HCEC 1CT (cell line): Measurements from ENCODE around the gene SHB.

Experiments
- DNase-seq: peaks from one replicate; pipeline ENCODE4 v3.0.0-alpha.2; 2017

The SHB gene

GRCh38 chr9:38003946-38004808 is 64.8 kb downstream of the SHB start:
- no peak for DNase-seq

- DNase-seq = no peak
These were observed 65.8 kb downstream of the SHB start for GRCh38 chr9:38003230-38003629.

- DNase-seq = no peak
These were observed 67.6 kb downstream of the SHB start for GRCh38 chr9:38001430-38001829.

- no peak for DNase-seq
These were observed 68.3 kb downstream of the SHB start for GRCh38 chr9:38000735-38001134.

- no peak for DNase-seq
These were observed 68.7 kb downstream of the SHB start for GRCh38 chr9:38000332-38000731.

- peak; percentile 34 for DNase-seq
These were observed 69.3 kb downstream of the SHB start for GRCh38 chr9:37999588-38000189.

- DNase-seq = peak; percentile 28
These were observed 70.0 kb downstream of the SHB start for GRCh38 chr9:37998881-37999587.

- no peak for DNase-seq
These were observed 71.2 kb downstream of the SHB start for GRCh38 chr9:37997636-37998374.

GRCh38 chr9:37996819-37997217 is 72.2 kb downstream of the SHB start:
- no peak for DNase-seq

- no peak for DNase-seq
These were observed 72.8 kb downstream of the SHB start for GRCh38 chr9:37995961-37996818.

- DNase-seq = no peak
These were observed 73.7 kb downstream of the SHB start for GRCh38 chr9:37995348-37995737.

- DNase-seq = peak; percentile 87
These were observed 74.2 kb downstream of the SHB start for GRCh38 chr9:37994639-37995347.

- no peak for DNase-seq
These were observed 76.1 kb downstream of the SHB start for GRCh38 chr9:37992924-37993349.

- DNase-seq = no peak
These were observed 78.5 kb downstream of the SHB start for GRCh38 chr9:37990404-37991015.

- DNase-seq = no peak
These were observed 79.3 kb downstream of the SHB start for GRCh38 chr9:37989701-37990100.

GRCh38 chr9:37988602-37989001 is 80.4 kb downstream of the SHB start:
- DNase-seq = no peak

GRCh38 chr9:37988041-37988440 is 81.0 kb downstream of the SHB start:
- no peak for DNase-seq

GRCh38 chr9:37987467-37987981 is 81.5 kb downstream of the SHB start:
- no peak for DNase-seq

- DNase-seq = no peak
These were observed 82.2 kb downstream of the SHB start for GRCh38 chr9:37986771-37987258.

GRCh38 chr9:37986001-37986400 is 83.0 kb downstream of the SHB start:
- no peak for DNase-seq
